H1 (cell line): ENCODE results near the gene FGF11. TPM values are rescaled to one million over a fixed set of nuclear protein-coding genes. Genes with fewer than 3 reads are reported as not detected.

Source experiments
- CBX5 ChIP-seq: fragments of 300-800, 300-1000 bp; sonication (generic); IDR thresholded peaks from 2 replicates; pipeline ENCODE4 v1.7.1; 2016; ENCODE audit warnings: antibody characterized with exemption, low read length, low read depth
- CBX8 ChIP-seq: fragments of 300-800, 300-1000 bp; sonication (generic); IDR thresholded peaks from 2 replicates; pipeline ENCODE4 v1.7.1; 2016; ENCODE audit warnings: low read depth, low read length, borderline replicate concordance
- CHD2 ChIP-seq: IDR thresholded peaks from 2 replicates; pipeline ENCODE4 v1.6.1; 2012; ENCODE audit warnings: low read length, improper control_type of control experiment
- CTBP2 ChIP-seq: IDR thresholded peaks from 2 replicates; pipeline ENCODE4 v1.7.0; 2011; ENCODE audit warnings: borderline replicate concordance, mild to moderate bottlenecking, moderate library complexity, mixed read lengths, low read length; ENCODE audit not compliant: insufficient read depth, insufficient read length
- EP300 ChIP-seq, 2 experiments: IDR thresholded peaks; 1 replicate in 1 of 2; 2 replicates in 1 of 2; pipeline ENCODE4 v1.6.1; 2011 to 2012; ENCODE audit warnings: low read depth in 2 of 2, low read length in 2 of 2, mild to moderate bottlenecking in 2 of 2, borderline replicate concordance in 1 of 2, inconsistent platforms in 1 of 2, moderate library complexity in 1 of 2
- FOSL1 ChIP-seq: IDR thresholded peaks from 2 replicates; pipeline ENCODE4 v1.6.1; 2011; ENCODE audit warnings: mild to moderate bottlenecking, low read depth, low read length, moderate library complexity; ENCODE audit not compliant: insufficient read depth
- HDAC2 ChIP-seq, 2 experiments: fragments of 300-600 bp in 1 of 2; sonication (generic) in 1 of 2; IDR thresholded peaks; 2 replicates each; pipeline ENCODE4 v1.6.1; 2011 to 2012; ENCODE audit warnings: low read depth in 2 of 2, low read length in 2 of 2, mild to moderate bottlenecking in 2 of 2, moderate library complexity in 2 of 2, borderline replicate concordance in 1 of 2, inconsistent platforms in 1 of 2
- JUN ChIP-seq: IDR thresholded peaks from 2 replicates; pipeline ENCODE4 v1.6.1; 2011; ENCODE audit warnings: low read depth, mild to moderate bottlenecking, improper control_type of control experiment, low read length
- NANOG ChIP-seq: IDR thresholded peaks from 2 replicates; pipeline ENCODE4 v1.6.1; 2011; ENCODE audit warnings: low read length, low read depth, mild to moderate bottlenecking, inconsistent platforms; ENCODE audit not compliant: insufficient read depth, poor library complexity, severe bottlenecking
- NRF1 ChIP-seq: IDR thresholded peaks from 2 replicates; pipeline ENCODE4 v1.6.1; 2011; ENCODE audit warnings: mild to moderate bottlenecking, low read depth, low read length, improper control_type of control experiment
- PHF8 ChIP-seq: fragments of 200-600 bp; sonication (generic); conservative IDR thresholded peaks from 2 replicates; pipeline ENCODE4 v1.7.1; 2012; ENCODE audit warnings: low read depth, mild to moderate bottlenecking, inconsistent platforms, low read length, moderate library complexity
- RAD21 ChIP-seq, 2 experiments: IDR thresholded peaks in 1 of 2; conservative IDR thresholded peaks in 1 of 2; 2 replicates each; pipeline ENCODE4 v1.6.1; 2011; ENCODE audit warnings: low read depth in 2 of 2, low read length in 2 of 2, improper control_type of control experiment in 1 of 2, inconsistent platforms in 1 of 2, mild to moderate bottlenecking in 1 of 2, moderate library complexity in 1 of 2
- RFX5 ChIP-seq: IDR thresholded peaks from 2 replicates; pipeline ENCODE4 v1.6.1; 2011; ENCODE audit warnings: low read depth, low read length, improper control_type of control experiment, borderline replicate concordance
- RXRA ChIP-seq: IDR thresholded peaks from 2 replicates; pipeline ENCODE4 v1.6.1; 2011; ENCODE audit warnings: low read depth, mild to moderate bottlenecking, low read length, moderate library complexity; ENCODE audit not compliant: insufficient read depth
- SAP30 ChIP-seq: fragments of 300-600 bp; sonication (generic); IDR thresholded peaks from 2 replicates; pipeline ENCODE4 v1.7.1; 2012; ENCODE audit warnings: low read length, moderate library complexity, mild to moderate bottlenecking, inconsistent platforms; ENCODE audit not compliant: insufficient read depth, insufficient replicate concordance
- SIN3A ChIP-seq, 2 experiments: IDR thresholded peaks in 1 of 2; conservative IDR thresholded peaks in 1 of 2; 2 replicates each; pipeline ENCODE4 v1.6.1; 2011 to 2012; ENCODE audit warnings: low read length in 2 of 2, improper control_type of control experiment in 1 of 2, low read depth in 1 of 2, mild to moderate bottlenecking in 1 of 2
- SIRT6 ChIP-seq: IDR thresholded peaks from one replicate; pipeline ENCODE4 v1.7.1; 2012; ENCODE audit warnings: low read length, inconsistent platforms
- SP1 ChIP-seq: IDR thresholded peaks from 2 replicates; pipeline ENCODE4 v1.6.1; 2011; ENCODE audit warnings: low read depth, low read length
- polyA plus RNA-seq, 7 experiments: library from polyadenylated mRNA; depleted of rRNA in 3 of 7; stranded (reverse) in 5 of 7; unstranded in 2 of 7; fragments of >200 nt in 5 of 7; fragments of 200-250 nt in 2 of 7; gene quantifications; 1 replicate in 5 of 7; 2 replicates in 1 of 7; 4 replicates in 1 of 7; pipeline versions ENCODE4 v1.2.1 to v1.2.3, GENCODE V29; 2011 to 2013; ENCODE audit warnings: missing spikeins in 2 of 7, mixed read lengths in 2 of 7
- total RNA-seq: library from RNA; stranded (reverse); fragmentation: NEBNext Ultra II Directional; extraction: Animal tissue kit (Norgen Biotek cat#: 25700); gene quantifications from 2 replicates; pipeline ENCODE4 v1.2.1, GENCODE V29; 2021

Gene FGF11
- total and polyA plus RNA-seq, 2 of the 8 experiments (the other 6 are each of a cell fraction or from before 2014, with no cell fraction given), result 11.8 to 26.1 TPM

GRCh38 chr17:7436556-7437368 is 2.5 kb upstream of the FGF11 start (continued):
- TF ChIP-seq NRF1, result no peak
- TF ChIP-seq JUN, result 0 out of 2 replicates have a peak, but pooled peaks have one; percentile 19
- no peak for TF ChIP-seq RXRA
- peak; percentile 13 for TF ChIP-seq SAP30
- no peak for TF ChIP-seq NANOG
- TF ChIP-seq FOSL1, result no peak
- TF ChIP-seq CBX5, result no peak
- TF ChIP-seq SIRT6, result no peak
- TF ChIP-seq CBX8, result no peak
- peak; percentile 15 to 71; a peak in 2 of 3 replicates for TF ChIP-seq EP300 (IDR thresholded peaks at IDR 0.05; ENCODE audit: borderline replicate concordance in 1 of 2, low read depth in 2 of 2, low read length in 2 of 2)
- TF ChIP-seq PHF8, result no peak; the same call in 1 of the 2 replicates
- TF ChIP-seq CHD2, result peak; percentile 15; the same call in 1 of the 2 replicates
- TF ChIP-seq SP1, result no peak
- TF ChIP-seq CTBP2, result peak; percentile 83
- no peak; the same call in 1 of the 2 replicates for TF ChIP-seq RFX5
- peak; percentile 51 to 72; a peak in 2 of 4 replicates for TF ChIP-seq SIN3A (conservative IDR thresholded peaks at IDR 0.05 in 1 of 2, IDR thresholded peaks at IDR 0.05 in 1 of 2; ENCODE audit: low read depth in 1 of 2, low read length in 2 of 2)
- peak in 1 of 2 experiments; percentile 69; a peak in 1 of 4 replicates for TF ChIP-seq HDAC2 (IDR thresholded peaks at IDR 0.05; ENCODE audit: borderline replicate concordance in 1 of 2, low read depth in 2 of 2, low read length in 2 of 2)
- peak; percentile 50 to 80; a peak in 3 of 4 replicates for TF ChIP-seq RAD21 (IDR thresholded peaks at IDR 0.05 in 1 of 2, conservative IDR thresholded peaks at IDR 0.05 in 1 of 2; ENCODE audit: low read depth in 2 of 2, low read length in 2 of 2)
